Testis (tissue), 2 donors: ENCODE data around the gene STAC3.

ENCODE experiments used
- CTCF ChIP-seq, 3 experiments: fragments of 450-650 bp in 2 of 3; fragments of 200-600 bp in 1 of 3; sonication (generic) in 1 of 3; IDR thresholded peaks; one replicate each; pipeline ENCODE4 v1.5.1; 2016 to 2019; ENCODE audit warnings: antibody characterized with exemption in 3 of 3, mild to moderate bottlenecking in 2 of 3, moderate library complexity in 1 of 3
- POLR2A ChIP-seq: fragments of 450-650 bp; IDR thresholded peaks from one replicate; pipeline ENCODE4 v1.6.1; 2017; ENCODE audit warnings: antibody characterized with exemption, mild to moderate bottlenecking, moderate library complexity

- TF ChIP-seq CTCF (IDR thresholded peaks at IDR 0.05) (no peak), POLR2A (no peak)
Measured at GRCh38 chr12:57223191-57224165, 27.5 kb downstream of the STAC3 start.
